Amygdala (tissue), 56 donors: ENCODE results near the gene VSIR.

Experiments used
- DNase-seq, 56 donors: peaks; one replicate each; lab custom pipeline; 2025; lab: John Stamatoyannopoulos, UW

VSIR gene

DNA sequence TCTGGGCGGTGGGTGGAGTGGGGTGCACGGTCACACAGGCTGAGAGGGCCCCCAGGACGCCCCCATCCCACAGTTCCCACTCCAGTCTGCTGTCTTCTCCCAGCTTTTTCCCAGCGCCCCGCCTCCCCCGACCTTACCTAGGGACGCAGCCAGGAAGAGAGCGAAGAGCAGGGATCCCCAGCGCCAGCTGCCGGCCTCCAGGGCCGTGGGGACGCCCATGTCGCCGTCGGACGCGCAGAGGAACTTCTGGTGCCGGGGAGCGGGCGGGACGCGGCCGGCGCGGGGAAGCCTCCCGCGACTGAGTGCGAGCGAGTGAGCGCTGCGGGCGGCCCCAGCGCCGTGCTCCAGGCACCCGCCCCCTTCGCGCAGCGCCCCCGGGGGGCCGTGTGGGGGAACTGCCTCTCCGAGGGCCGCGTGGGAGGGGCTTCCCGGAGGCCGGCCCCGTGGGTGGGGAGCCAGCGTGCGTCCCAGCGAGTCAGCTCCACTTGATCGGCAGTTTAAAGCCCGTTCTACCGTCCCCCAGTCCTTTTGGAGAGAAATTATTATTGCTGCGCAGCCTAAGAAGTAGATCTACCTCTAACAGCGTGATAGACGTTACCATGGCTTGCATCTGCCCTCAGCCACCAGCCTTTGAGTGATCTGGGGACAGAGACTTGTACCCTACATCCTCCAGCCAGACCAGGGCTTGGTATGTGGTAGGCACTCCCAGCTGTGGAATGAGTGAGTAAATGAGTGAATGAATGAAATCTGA is at the start of gene VSIR:
VSIR (minus strand) TSS at position 300 of the 751 bp plus-strand sequence; CDS start at position 219, 81 bp downstream.
- DNase-seq: peak in 50 of 56 donors; percentile 17 to 84 (median 62)

GRCh38 chr10:71821909-71822763 is 48.8 kb upstream of the VSIR start:
- DNase-seq: no peak

DNA sequence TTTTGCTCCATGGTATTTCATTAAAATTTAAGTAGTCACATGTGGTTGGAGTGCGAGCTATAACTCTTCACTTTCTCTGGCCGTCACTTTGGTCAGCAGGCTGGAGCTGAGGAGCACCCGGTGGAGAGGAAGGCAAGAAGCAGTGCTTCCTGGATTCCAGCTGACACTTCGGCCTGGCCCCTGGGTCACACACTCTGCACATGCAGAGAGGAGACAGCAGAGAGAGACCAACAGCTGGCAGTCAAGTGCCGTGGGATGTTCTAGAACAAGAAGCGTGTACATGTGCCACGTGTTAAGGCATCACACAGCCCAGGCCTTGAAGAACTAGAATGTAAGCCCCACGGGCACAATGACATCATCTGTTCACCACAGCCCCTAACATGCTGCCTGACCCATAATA is 47.6 kb upstream of the VSIR start:
- no peak for DNase-seq

- no peak for DNase-seq
Measured at GRCh38 chr10:71819985-71820384, 46.7 kb upstream of the VSIR start.

- DNase-seq: no peak
Measured at GRCh38 chr10:71819441-71819861, 46.1 kb upstream of the VSIR start.

DNA sequence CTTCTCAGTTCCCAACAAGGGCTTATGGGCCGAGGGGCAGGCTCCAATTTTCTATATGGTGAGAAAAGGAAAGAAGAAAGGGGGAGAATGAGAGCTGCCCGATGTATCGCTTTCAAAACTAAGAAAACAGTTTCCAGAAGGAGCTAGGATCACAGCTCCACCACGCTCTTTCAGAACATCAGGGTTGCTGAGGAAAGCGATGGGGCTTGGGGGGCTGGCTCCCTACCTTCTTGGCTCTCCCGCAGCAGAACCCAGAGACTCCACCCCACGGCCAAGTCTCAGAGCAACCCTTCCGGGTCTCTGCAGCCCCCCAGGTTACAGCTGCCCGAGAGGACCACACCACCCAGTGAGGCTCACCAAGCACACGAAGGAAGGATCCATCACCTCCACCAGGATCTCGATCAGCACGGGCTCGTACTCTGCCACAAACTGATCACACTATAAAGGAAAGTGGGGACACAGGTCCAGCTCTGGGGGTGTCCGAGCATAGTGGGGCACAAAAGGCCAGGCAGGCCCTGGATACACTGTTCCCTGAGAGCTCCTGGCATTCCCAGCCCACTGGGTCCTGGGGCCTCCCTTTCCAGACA is 45.4 kb upstream of the VSIR start:
- DNase-seq: no peak

GRCh38 chr10:71817831-71818655 is 44.7 kb upstream of the VSIR start:
- DNase-seq: peak in 8 of 56 donors; percentile 12 to 66 (median 40)

DNA sequence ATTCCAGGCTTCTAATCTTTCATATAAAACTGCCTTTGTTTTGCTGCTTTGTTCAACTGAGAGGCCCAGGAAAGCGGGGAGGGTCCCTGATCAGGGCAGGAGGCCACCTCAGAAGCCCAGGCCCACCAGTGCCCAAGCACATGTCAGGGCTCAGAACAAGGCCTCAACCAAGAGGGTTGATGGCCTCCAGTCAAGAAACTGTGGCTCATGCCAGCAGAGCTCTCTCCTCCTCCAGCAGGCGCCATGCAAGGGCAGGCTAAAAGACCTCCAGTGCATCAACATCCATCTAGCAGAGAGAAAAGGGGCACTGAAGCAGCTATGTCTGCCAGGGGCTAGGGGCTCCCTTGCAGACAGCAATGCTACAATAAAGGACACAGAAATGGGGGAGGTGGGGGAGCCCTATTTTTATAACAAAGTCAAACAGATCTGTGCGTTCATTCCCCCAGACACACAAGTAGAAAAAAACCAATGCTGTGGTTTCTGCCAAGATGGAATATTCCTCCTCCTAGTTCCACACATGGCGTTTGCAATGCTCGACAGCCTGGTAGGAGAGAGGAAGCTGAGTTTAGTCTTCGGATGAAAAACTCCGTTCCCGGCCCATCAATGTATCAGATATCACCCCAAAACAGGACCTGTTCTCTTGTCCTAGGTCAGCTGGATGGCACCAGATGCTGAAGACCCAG is 43.8 kb upstream of the VSIR start:
- DNase-seq: peak in 6 of 56 donors; percentile 14 to 43 (median 24)

DNA sequence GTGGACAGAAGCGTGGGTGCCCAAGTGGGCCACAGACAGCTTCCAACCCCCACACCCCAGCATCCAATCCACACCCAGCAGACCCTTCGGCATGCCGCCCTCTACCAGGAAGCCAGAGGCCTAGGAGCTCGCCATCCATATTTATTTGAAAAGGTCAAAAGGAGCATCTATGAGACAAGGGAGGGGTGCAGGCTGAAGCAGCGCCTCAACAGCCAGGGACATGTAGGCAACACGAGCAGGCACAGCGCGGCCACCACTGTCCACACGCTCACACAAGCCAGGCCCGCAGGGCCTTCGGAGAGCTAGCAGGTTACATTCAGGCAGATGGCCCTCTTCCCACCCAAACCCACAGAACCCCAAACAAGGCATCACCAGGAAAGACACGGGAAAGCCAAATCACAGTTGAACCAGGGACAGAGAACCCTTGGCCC is 43.1 kb upstream of the VSIR start:
- DNase-seq: no peak

- no peak for DNase-seq
Measured at GRCh38 chr10:71815515-71816130, 42.3 kb upstream of the VSIR start.

- no peak for DNase-seq
Measured at GRCh38 chr10:71814922-71815411, 41.6 kb upstream of the VSIR start.

DNA sequence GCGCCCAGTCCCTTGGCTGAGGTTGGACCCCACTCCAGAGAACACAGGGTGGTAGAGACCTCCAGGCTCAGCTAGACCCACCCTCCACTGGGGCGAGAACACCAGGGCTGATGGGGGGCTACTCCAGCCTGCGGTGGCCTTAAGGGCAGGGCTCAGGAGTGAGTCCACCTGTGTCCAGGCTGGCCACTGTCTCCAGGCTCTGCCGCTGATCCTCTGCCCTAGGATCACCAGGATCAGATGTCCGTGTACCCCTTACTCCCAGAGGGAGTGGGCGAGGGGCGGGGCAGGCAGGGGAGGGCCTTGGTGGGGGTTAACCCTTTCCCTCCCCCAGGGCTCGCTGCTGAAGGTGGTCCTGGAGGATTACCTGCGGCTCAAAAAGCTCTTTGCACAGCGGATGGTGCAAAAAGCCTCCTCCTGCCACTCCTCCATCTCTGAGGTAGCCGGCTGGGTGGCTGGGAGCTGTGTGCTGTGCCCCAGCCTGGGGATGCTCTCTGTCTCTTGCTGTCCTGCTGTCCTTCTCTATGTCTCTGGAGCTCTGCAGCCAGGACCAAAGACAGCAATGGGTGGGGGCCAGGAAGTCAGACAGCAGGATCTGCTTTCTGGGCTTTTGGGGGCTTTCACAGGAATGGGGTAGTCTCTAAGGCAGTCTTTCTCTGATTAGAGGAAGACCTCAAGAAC is 39.7 kb upstream of the VSIR start:
- DNase-seq: no peak

DNA sequence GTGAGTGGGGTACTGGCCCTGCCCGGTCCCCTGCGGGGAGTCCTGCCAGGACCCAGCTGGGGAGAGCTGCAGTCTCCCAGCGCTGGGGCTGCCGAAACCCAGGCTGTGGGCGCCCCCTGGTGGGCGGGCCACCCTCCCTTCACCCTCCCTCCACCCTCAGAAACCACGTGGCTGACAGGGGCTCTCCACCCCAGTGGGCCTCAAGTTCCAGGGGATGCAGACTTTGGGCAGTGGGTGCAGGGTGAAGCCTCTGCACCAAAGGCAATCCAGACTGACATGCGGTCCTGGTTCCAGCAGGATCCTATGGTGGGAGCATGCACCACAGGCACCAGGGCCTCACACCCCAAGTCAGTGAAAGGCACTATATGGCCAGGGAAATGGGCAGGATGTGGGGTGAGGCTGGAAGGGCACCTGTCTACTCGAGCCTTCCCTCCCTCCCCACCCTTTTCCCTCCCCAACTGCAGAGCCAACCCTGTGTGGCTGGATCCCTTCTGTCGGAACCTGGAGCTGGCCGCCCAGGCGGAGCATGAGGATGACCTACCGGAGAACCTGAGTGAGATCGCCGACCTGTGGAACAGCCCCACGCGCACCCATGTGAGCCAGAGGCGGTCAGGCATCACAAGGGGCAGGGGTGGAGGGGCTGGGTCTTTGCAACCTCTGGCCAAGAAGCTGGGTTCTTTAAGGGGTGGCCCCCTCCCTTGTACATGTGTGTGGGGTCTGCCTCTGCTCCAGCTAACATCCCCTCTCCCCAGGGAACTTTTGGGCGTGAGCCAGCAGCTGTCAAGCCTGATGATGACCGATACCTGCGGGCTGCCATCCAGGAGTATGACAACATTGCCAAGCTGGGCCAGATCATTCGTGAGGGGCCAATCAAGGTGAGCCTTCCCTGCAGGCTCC is 38.9 kb upstream of the VSIR start:
- DNase-seq: peak in 50 of 56 donors; percentile 13 to 83 (median 55)

DNA sequence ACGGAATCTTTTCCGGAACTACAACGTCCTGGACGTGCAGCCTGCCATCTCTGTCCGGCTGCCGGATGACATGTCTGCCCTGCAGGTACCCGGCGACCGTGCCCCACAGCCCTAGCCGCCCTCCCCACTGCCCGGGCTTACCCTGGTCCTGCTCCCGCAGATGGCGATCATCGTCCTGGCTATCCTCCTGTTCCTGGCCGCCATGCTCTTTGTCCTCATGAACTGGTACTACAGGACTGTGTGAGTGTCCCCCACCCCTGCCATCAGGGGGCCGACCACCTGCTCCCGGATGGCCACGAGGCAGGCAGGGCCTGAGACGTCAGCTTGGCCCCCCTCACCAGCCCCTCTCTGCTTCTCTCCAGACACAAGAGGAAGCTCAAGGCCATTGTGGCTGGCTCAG is 38.0 kb upstream of the VSIR start:
- no peak for DNase-seq

GRCh38 chr10:71810048-71810750 is 36.9 kb upstream of the VSIR start:
- DNase-seq: no peak

GRCh38 chr10:71809628-71810027 is 36.3 kb upstream of the VSIR start:
- no peak for DNase-seq
